ENCODE measurements around the gene CLCN1. TPM values are rescaled to one million over a fixed set of nuclear protein-coding genes. Genes with fewer than 3 reads are reported as not detected.

CLCN1 gene
- total and polyA plus RNA-seq, 2 donors (not counting 3 experiments of a cell fraction or from before 2014, with no cell fraction given): not detected

DNA sequence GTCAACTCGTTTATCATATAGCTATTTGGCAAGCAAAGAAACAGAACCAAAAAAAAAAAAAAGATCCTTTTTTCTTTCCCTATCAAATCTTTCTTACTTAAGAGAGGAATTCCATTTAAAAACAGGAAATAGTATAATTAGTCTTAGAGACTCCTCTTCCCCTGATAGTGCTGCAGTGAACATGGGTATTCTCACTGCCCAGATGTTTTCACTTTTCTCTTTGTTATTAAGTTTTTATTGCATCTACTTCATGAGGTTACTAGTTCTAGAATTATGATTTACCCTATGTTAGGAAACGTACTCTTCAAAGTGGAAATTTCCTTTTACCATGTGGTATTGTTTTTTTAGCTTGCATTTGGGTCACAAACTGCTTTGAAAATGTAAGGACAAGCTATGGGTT, 19.2 kb upstream of the CLCN1 start:
- H2AFZ ChIP-seq (ENCODE audit: low read depth, low read length): no peak overlapping the region
- dilution Hi-C loops (cut with MboI; ENCODE audit: extremely low pct_ligation_motif_present, low sequenced_read_pairs) (no loop called here), intact Hi-C loops (cut with micrococcal nuclease) (loop anchor here (1.0 to 5.0 kb wide), 3 partner anchors 8 to 289 kb away; partner anchors contain the start of genes CASP2 and GSTK1)
- H3K9me3 ChIP-seq (replicated peaks; ENCODE audit: control insufficient read depth, insufficient read depth, low read length): no peaks in the 10 kb centered on the region
- peaks cover 19% of the 10 kb centered on the region for H3K79me2 ChIP-seq (ENCODE audit: control insufficient read depth, insufficient read depth, low read length)
- CTCF ChIA-PET: interaction anchor here (0.7 to 4.7 kb wide), 12 partner anchors 8 to 120 kb away, joined by 3 to 40 read pairs (median 8); partner anchors contain the start of genes CASP2 and GSTK1
- H4K20me1 ChIP-seq (replicated peaks; ENCODE audit: control insufficient read depth, extremely low read depth, insufficient read depth, low read length): peaks cover 3% of the 10 kb centered on the region
- peak overlapping the region; percentile 59 for H3K4me2 ChIP-seq (ENCODE audit: insufficient read depth, low read length)
- peak overlapping the region; percentile 74 for H3K27ac ChIP-seq (ENCODE audit: insufficient read depth, low read depth, low read length)
- POLR2A ChIA-PET: interaction anchor here (1.1 to 1.6 kb wide), 3 partner anchors 9 to 84 kb away, joined by 5 to 7 read pairs (median 6); partner anchors contain the start of gene CASP2
- no TSS peak for BruUV-seq (replicated peaks)
- no peaks in the 10 kb centered on the region for H3K9me1 ChIP-seq (replicated peaks; ENCODE audit: control insufficient read depth, extremely low read depth, insufficient read depth, low read length)
- peak; percentile 71 for FAIRE-seq
- no peaks in the 10 kb centered on the region for H3K27me3 ChIP-seq (ENCODE audit: control insufficient read depth in 2 of 2, insufficient read depth in 2 of 2, low read length in 2 of 2)
- DNase-seq (ENCODE audit: low read depth, low spot score): peak; percentile 41
- TF ChIP-seq MYC (IDR thresholded peaks at IDR 0.05; ENCODE audit: low read depth, low read length): no peak
- TF ChIP-seq FOS (IDR thresholded peaks at IDR 0.05; ENCODE audit: borderline replicate concordance, insufficient read depth, low read length): no peak
- TF ChIP-seq POLR2A (IDR thresholded peaks at IDR 0.05; ENCODE audit: low read depth, low read length): no peak
- no peak for TF ChIP-seq GATA2 (IDR thresholded peaks at IDR 0.05; ENCODE audit: insufficient read depth, insufficient read length, low read depth, low read length)
- TF ChIP-seq EZH2 (IDR thresholded peaks at IDR 0.05; ENCODE audit: borderline replicate concordance, low read depth, low read length, severe bottlenecking): no peak
- no peak for TF ChIP-seq JUN (IDR thresholded peaks at IDR 0.05; ENCODE audit: borderline replicate concordance, insufficient read depth, insufficient read length, low read depth)
- TF ChIP-seq POLR2AphosphoS5 (IDR thresholded peaks at IDR 0.05; ENCODE audit: insufficient read depth, low read depth, low read length): no peak
- TF ChIP-seq, protein P1, sequence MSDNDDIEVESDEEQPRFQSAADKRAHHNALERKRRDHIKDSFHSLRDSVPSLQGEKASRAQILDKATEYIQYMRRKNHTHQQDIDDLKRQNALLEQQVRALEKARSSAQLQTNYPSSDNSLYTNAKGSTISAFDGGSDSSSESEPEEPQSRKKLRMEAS (IDR thresholded peaks at IDR 0.05; ENCODE audit: insufficient read depth, insufficient read length): no peak
- TF ChIP-seq, protein P2, sequence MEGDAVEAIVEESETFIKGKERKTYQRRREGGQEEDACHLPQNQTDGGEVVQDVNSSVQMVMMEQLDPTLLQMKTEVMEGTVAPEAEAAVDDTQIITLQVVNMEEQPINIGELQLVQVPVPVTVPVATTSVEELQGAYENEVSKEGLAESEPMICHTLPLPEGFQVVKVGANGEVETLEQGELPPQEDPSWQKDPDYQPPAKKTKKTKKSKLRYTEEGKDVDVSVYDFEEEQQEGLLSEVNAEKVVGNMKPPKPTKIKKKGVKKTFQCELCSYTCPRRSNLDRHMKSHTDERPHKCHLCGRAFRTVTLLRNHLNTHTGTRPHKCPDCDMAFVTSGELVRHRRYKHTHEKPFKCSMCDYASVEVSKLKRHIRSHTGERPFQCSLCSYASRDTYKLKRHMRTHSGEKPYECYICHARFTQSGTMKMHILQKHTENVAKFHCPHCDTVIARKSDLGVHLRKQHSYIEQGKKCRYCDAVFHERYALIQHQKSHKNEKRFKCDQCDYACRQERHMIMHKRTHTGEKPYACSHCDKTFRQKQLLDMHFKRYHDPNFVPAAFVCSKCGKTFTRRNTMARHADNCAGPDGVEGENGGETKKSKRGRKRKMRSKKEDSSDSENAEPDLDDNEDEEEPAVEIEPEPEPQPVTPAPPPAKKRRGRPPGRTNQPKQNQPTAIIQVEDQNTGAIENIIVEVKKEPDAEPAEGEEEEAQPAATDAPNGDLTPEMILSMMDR (IDR thresholded peaks at IDR 0.05; ENCODE audit: extremely low read depth in 1 of 2, insufficient read depth in 1 of 2, low read depth in 1 of 2, low read length in 2 of 2): no peak
- H3K4me1 ChIP-seq (ENCODE audit: control insufficient read depth, extremely low read depth, insufficient read depth, low read length): peaks cover 38% of the 10 kb centered on the region
- H3K4me3 ChIP-seq (replicated peaks in 1 of 3; ENCODE audit: insufficient read depth in 1 of 3, low read depth in 1 of 3, low read length in 3 of 3): no peak overlapping the region
- peak overlapping the region; percentile 61 for H3K9ac ChIP-seq (replicated peaks; ENCODE audit: extremely low read depth, insufficient read depth, low read length)
- peaks cover 37 to 55% of the 10 kb centered on the region in 2 experiments for H3K36me3 ChIP-seq (ENCODE audit: control insufficient read depth in 2 of 2, extremely low read depth in 1 of 2, insufficient read depth in 2 of 2, low read length in 2 of 2)
